HG03571 (cell line): ENCODE data around the gene KRT85.
"Not testable (repeated sequence)": the region's sequence is repeated elsewhere in the genome, so short reads cannot be mapped to it uniquely, and the experiment has no call there.

ENCODE experiments used
- ATAC-seq: cut with Tn5 transposase; IDR thresholded peaks from one replicate; pipeline ENCODE4 v1.9.1; 2021; ENCODE audit not compliant: unreplicated experiment

The KRT85 gene

GRCh38 chr12:52366738-52367485 is at the start of gene KRT85:
KRT85 (minus strand) TSS chr12:52367481; CDS start chr12:52367405, 76 bp downstream.
- no peak for ATAC-seq

- no peak for ATAC-seq
Observed at GRCh38 chr12:52416795-52417194, 49.5 kb upstream of the KRT85 start.

- ATAC-seq: no peak
Observed at GRCh38 chr12:52415870-52416750, 48.8 kb upstream of the KRT85 start.

DNA sequence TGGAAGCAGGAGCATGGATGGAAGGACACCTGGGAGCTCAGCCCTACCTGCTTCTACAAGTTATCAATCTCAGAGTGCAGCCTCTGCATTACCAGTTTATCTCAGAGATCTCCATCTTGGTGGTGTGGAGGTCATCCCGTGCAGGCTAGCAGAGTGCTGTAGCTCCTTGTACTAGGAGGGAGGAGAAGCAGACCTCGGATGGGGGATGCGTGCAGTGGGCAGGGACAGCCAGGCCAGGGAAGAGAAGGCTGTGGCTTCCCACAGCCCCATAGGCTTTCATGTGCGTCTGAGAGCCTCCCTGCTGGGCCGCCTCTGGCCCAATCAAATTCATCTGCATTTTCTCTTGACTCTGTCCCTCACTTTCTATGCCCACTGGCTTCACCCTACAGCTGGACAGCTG is 47.7 kb upstream of the KRT85 start:
- no peak for ATAC-seq

GRCh38 chr12:52413782-52414345 is 46.6 kb upstream of the KRT85 start:
- no peak for ATAC-seq

DNA sequence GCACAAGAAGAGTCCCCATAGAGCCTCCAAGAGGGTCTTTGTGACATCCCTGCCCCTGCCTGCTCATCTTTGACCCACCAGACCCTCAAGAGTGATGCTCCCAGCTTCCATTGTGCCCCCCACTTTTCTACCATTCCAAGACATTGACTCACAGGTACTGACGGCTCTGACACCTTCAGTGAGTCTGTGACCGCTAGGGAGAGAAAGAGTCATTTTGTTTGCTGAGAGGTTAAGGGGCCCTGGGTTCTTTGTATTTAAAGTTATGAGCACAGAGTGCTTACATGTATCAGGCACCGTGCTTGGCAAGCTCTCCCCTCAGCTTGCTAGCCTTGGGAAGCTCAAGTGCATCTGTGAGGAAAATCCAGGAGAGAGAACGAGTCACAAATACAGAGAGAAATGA is 45.9 kb upstream of the KRT85 start:
- ATAC-seq: no peak

DNA sequence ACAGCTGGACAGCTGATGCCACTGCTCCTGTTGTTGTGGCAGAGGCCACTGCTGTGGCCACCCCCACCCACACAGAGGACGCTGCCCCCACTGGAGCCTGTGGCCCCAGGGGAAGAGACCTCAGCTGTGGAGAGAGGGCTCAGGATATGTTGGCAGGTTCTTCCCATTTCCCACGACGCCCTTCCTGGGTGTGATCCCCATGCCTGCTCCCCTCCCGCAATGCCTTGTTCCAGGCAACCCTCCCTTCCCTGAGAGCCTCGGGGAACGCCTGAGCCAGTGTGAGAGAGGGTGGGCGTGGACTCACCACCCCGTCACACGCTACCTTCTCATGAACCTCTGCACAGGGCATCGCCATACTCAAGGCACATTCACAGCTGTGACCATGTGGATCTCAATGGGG is 44.5 kb upstream of the KRT85 start:
- ATAC-seq: no peak

GRCh38 chr12:52410589-52411248 is 43.4 kb upstream of the KRT85 start:
- not testable (repeated sequence) for ATAC-seq

GRCh38 chr12:52407918-52408317 is 40.6 kb upstream of the KRT85 start:
- no peak for ATAC-seq

DNA sequence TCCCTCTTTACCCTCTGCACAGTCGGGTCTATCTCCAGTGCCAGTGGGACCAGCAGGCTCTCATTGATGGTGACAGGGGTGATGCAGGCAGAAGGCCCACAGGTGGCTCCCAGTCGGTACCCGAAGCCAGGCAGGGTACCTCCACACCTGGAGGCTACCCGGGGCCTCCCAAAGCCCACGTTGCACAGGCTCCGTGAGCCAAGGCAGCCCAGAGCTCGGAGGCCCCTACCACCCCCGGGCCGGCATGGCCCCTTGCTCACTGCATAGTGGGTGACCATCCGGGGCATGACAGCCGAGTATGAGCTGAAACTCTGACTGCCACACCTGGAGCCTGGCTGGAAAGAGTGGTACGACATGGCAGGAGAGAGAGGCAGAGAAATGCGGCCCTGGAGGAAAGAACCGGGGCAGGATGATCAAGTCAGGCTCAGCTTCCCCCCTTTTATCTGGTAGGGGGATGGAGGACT is 38.7 kb upstream of the KRT85 start, which contains the start of gene KRT82:
TSS of gene KRT82 (minus strand) at position 414 of the 464 bp plus-strand sequence. CDS start at position 356, 58 bp downstream.
- ATAC-seq: no peak

DNA sequence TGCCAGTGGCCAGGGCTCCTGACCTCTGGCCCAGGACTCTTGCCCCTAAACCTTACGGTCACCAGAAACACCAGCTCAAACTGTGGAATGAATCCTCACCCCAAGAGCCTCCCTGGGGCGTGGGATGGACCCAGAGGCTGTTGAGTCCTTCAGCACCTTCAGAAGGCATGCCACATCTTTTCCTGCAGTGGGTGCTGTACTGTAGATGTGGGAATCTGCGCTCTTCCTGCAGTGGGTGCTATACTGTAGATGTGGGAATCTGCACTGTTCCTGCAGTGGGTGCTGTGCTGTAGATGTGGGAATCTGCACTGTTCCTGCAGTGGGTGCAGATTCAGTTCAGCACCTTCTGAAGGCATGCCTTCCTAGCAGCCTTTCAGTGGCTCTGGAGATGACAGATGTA is 37.7 kb upstream of the KRT85 start:
- no peak for ATAC-seq

GRCh38 chr12:52403561-52403960 is 36.3 kb upstream of the KRT85 start:
- ATAC-seq: no peak

GRCh38 chr12:52402873-52403540 is 35.7 kb upstream of the KRT85 start:
- ATAC-seq: no peak

- no peak for ATAC-seq
Observed at GRCh38 chr12:52402377-52402776, 35.1 kb upstream of the KRT85 start.

GRCh38 chr12:52401926-52402325 is 34.6 kb upstream of the KRT85 start:
- ATAC-seq: no peak

DNA sequence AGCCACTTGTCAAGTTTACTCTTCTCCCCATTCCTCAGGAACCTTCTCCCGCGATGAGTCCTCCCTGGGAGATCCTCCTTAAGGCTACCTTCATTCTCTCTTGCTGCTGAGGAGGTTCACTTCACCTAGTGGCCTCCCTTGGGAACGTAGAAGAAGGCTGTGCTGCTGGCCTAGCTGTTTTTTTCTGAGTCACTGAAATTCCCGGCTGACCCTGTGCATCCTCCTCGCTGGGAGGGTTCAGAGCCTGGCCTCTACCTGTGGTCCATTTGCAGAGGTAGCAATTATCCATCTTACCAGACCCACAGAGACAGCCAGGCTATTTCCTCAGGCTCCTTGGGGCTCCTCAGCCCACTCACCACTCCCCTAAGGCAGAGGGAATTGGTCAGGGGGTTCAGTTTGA is 34.2 kb upstream of the KRT85 start:
- ATAC-seq: no peak

GRCh38 chr12:52400906-52401305 is 33.6 kb upstream of the KRT85 start:
- no peak for ATAC-seq

DNA sequence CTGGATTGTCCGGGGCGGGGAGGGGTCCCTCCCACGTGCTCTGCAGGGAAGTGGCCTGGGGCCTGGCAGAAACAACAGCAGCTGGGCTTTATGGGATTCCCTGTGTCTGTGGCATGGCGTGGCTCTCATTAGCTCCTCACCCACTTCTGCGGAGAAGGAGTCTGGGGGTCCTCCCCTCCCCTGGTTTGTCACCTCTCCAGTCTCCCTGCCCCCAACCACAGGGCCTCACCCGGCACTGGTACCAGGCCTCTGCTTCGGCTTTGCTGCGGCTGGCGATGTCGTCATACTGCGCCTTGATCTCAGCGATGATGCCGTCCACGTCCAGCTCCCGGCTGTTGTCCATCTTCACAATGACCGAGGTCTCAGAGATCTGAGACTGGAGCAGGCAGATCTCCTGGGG is 32.5 kb upstream of the KRT85 start:
- no peak for ATAC-seq

DNA sequence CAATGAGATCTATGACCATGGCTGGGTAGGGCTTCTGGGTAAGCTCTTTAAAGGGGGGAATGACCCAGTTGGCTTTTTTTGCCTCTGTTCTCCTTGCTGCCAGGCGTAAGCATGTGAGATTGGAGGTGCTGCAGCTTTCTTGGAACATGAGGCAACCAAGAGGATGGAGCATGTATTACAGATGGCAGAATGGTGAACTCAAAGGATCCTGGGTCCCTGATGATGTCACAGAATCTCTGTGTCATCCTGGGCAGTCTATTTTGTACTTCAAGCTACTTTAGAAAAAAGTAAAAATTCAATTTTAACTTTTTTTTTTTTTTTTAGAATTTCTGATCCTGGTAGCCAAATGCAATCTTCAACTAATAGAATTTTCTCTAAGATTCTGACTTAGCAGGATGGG is 30.9 kb upstream of the KRT85 start:
- no peak for ATAC-seq

DNA sequence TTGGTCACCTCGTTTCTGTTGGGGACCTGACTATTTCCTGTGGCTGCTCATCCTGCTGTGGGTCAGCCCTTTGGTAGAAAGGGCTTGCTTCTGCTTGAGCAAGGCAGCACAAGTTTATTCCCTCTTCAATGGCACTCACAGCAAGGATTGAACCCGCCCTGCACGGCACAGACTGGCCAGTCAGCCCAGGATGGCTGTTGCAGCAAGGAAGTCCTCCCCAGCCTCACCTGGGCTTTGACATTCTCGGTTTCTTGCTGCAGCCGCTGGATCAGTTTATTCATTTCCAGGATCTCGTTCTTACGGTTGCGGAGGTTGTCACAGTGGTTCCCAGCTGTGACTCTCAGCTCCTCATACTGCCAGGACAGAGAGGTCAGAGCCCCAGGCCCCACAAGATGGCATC is 29.4 kb upstream of the KRT85 start:
- ATAC-seq: no peak
